GM06990 (cell line): ENCODE results near the gene NECAB2.

Experiments
- DNase-seq: peaks from one replicate; pipeline ENCODE4 v3.0.0-alpha.2; 2011; ENCODE audit not compliant: insufficient read length; ENCODE audit errors: extremely low read depth
- H3K27me3 ChIP-seq: replicated peaks from 2 replicates; pipeline ENCODE4 v1.6.0; 2011; ENCODE audit warnings: low read length; ENCODE audit not compliant: control insufficient read depth, insufficient read depth
- H3K36me3 ChIP-seq: 2 replicates; pipeline ENCODE4 v1.5.1; 2011; ENCODE audit warnings: low read length; ENCODE audit not compliant: control insufficient read depth, insufficient read depth
- H3K4me3 ChIP-seq: replicated peaks from 2 replicates; pipeline ENCODE4 v1.5.1; 2011; ENCODE audit warnings: low read depth, mild to moderate bottlenecking, control low read depth, low read length
- CTCF ChIP-seq: IDR thresholded peaks from 2 replicates; pipeline ENCODE4 v1.5.1; 2011; ENCODE audit warnings: low read length, control low read depth, mild to moderate bottlenecking, inconsistent platforms; ENCODE audit not compliant: insufficient read depth, poor library complexity, severe bottlenecking

Gene NECAB2

GRCh38 chr16:83968306-83968851, 335 bp downstream of the NECAB2 start:
- H3K36me3 ChIP-seq: no peaks in the 10 kb centered on the region
- DNase-seq: no peak
- no peak overlapping the region for H3K4me3 ChIP-seq
- no peak for TF ChIP-seq CTCF
- no peaks in the 10 kb centered on the region for H3K27me3 ChIP-seq

- no peak overlapping the region for H3K4me3 ChIP-seq
- no peak for DNase-seq
- TF ChIP-seq CTCF: no peak
- no peaks in the 10 kb centered on the region for H3K27me3 ChIP-seq
- H3K36me3 ChIP-seq: no peaks in the 10 kb centered on the region
These were observed 1.0 kb downstream of the NECAB2 start for GRCh38 chr16:83968891-83969649.

DNA sequence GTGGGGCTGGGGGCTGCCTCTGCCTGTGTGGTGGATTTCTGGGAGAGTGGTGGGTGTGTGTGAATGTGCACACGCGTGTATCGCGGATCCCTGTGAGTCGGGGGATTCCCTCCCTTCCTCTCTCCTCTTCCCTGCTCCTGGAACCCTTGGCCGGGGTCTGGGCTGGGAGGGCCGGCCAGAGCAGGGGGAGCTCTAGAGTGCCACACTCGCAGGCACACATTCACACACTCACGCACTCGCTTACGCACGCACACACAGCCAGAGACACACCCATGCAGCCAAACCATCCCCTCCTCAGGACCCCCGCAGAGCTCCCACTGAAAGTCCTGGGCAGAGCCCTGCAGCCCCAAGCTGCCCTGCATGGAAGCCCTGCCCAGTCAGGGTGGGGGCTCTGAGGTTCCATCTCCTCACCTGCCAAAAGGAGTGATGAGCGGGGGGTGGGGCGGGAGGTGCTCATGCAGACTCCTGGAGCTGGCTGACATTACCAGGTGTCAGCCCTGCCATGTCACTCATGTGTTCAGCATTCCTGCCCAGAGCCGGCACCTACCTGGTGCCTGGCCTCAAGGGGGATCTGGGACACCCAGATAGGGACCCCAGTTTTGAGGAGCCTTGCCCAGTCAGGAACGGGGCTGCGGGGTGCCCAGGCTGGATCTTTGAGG, 1.9 kb downstream of the NECAB2 start:
- no peak for DNase-seq
- no peak overlapping the region for H3K4me3 ChIP-seq
- no peak for TF ChIP-seq CTCF
- no peaks in the 10 kb centered on the region for H3K36me3 ChIP-seq
- H3K27me3 ChIP-seq: no peaks in the 10 kb centered on the region

GRCh38 chr16:83970430-83970815, 2.4 kb downstream of the NECAB2 start:
- H3K4me3 ChIP-seq: no peak overlapping the region
- DNase-seq: no peak
- no peak for TF ChIP-seq CTCF
- no peaks in the 10 kb centered on the region for H3K27me3 ChIP-seq
- no peaks in the 10 kb centered on the region for H3K36me3 ChIP-seq

DNA sequence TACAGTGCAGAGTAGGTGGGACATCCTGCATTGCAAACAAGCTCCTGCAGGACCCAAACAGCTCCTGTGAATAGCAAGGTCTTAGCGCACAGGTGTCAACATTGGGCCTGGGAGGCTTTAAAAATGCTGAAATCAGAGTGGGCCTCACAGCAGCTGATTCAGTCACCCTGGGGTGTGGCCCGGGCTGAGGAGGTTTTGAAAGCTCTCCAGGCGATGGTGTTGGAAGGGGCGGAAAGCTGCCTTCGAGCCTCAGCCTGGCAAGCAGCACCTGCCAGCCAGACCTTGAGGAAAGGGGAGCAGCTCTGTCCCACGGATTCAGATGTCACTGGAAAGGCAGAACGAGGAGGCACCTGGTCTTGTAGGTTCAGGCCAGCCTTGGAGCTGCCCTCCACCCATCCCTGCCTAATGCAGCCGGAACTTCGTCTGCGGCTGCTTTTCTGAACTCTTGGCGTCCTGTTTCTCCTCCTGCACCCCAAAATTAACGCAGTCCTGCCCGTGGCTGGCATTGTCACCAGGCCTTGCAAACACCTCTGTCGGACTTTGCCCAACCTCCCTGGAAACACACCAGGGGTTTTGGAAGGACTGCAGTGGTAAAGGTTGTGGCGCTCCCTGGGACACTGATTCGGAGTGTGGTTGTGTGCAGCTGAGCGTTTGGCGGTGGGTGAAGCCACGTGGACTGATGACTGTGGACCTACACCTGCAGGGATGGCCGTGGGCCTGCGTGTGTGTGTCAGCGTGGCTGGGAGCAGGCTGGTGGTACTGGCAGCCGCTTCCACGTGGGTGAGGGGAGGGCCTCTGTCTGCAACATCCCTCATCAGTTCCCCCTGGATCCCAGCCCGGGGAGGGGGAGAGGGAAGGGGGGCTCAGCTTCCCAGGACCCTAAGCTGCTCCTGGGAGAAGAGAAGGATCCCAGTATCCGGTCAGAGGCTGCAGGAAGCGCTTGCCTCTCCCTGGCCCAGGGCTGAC, 3.4 kb downstream of the NECAB2 start:
- no peaks in the 10 kb centered on the region for H3K36me3 ChIP-seq
- no peak overlapping the region for H3K4me3 ChIP-seq
- TF ChIP-seq CTCF: no peak
- no peak for DNase-seq
- H3K27me3 ChIP-seq: no peaks in the 10 kb centered on the region
